ENCODE measurements around the gene PIK3R2. TPM values are rescaled to one million over a fixed set of nuclear protein-coding genes. Genes with fewer than 3 reads are reported as not detected.

PIK3R2 gene
- total and polyA plus RNA-seq, 2 of the 13 experiments (the other 11 are each of a cell fraction or from before 2014, with no cell fraction given) = 18.6 to 25.3 TPM

GRCh38 chr19:18203863-18204393 is 51.0 kb downstream of the PIK3R2 start, which contains the start of gene RAB3A (continued):
- TF ChIP-seq CAMTA2 (CRISPR knock-in tag; IDR thresholded peaks at IDR 0.05; ENCODE audit: borderline replicate concordance) (peak; percentile 69; the same call in 1 of the 2 replicates), MIER3 (CRISPR knock-in tag; IDR thresholded peaks at IDR 0.05; ENCODE audit: borderline replicate concordance) (0 out of 2 replicates have a peak, but pooled peaks have one; percentile 25), ZNF766 (CRISPR knock-in tag; IDR thresholded peaks at IDR 0.05; ENCODE audit: borderline replicate concordance) (no peak), ZNF441 (CRISPR knock-in tag; IDR thresholded peaks at IDR 0.05; ENCODE audit: borderline replicate concordance) (no peak), RBAK (CRISPR knock-in tag; IDR thresholded peaks at IDR 0.05) (no peak), ZNF274 (CRISPR knock-in tag; IDR thresholded peaks at IDR 0.05) (no peak), ZNF34 (CRISPR knock-in tag; IDR thresholded peaks at IDR 0.05; ENCODE audit: borderline replicate concordance) (no peak), ZNF354B (CRISPR knock-in tag; IDR thresholded peaks at IDR 0.05) (no peak), SOX13 (IDR thresholded peaks at IDR 0.05) (no peak), SOX13 (CRISPR knock-in tag; conservative IDR thresholded peaks at IDR 0.05 in 1 of 2, IDR thresholded peaks at IDR 0.05 in 1 of 2) (no peak), ZNF687 (CRISPR knock-in tag; IDR thresholded peaks at IDR 0.05) (peak; percentile 54), ZNF451 (CRISPR knock-in tag; IDR thresholded peaks at IDR 0.05) (no peak)
- TF ChIP-seq, protein P1, sequence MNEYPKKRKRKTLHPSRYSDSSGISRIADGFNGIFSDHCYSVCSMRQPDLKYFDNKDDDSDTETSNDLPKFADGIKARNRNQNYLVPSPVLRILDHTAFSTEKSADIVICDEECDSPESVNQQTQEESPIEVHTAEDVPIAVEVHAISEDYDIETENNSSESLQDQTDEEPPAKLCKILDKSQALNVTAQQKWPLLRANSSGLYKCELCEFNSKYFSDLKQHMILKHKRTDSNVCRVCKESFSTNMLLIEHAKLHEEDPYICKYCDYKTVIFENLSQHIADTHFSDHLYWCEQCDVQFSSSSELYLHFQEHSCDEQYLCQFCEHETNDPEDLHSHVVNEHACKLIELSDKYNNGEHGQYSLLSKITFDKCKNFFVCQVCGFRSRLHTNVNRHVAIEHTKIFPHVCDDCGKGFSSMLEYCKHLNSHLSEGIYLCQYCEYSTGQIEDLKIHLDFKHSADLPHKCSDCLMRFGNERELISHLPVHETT (CRISPR knock-in tag; conservative IDR thresholded peaks at IDR 0.05) = no peak
- TF ChIP-seq, protein P2, sequence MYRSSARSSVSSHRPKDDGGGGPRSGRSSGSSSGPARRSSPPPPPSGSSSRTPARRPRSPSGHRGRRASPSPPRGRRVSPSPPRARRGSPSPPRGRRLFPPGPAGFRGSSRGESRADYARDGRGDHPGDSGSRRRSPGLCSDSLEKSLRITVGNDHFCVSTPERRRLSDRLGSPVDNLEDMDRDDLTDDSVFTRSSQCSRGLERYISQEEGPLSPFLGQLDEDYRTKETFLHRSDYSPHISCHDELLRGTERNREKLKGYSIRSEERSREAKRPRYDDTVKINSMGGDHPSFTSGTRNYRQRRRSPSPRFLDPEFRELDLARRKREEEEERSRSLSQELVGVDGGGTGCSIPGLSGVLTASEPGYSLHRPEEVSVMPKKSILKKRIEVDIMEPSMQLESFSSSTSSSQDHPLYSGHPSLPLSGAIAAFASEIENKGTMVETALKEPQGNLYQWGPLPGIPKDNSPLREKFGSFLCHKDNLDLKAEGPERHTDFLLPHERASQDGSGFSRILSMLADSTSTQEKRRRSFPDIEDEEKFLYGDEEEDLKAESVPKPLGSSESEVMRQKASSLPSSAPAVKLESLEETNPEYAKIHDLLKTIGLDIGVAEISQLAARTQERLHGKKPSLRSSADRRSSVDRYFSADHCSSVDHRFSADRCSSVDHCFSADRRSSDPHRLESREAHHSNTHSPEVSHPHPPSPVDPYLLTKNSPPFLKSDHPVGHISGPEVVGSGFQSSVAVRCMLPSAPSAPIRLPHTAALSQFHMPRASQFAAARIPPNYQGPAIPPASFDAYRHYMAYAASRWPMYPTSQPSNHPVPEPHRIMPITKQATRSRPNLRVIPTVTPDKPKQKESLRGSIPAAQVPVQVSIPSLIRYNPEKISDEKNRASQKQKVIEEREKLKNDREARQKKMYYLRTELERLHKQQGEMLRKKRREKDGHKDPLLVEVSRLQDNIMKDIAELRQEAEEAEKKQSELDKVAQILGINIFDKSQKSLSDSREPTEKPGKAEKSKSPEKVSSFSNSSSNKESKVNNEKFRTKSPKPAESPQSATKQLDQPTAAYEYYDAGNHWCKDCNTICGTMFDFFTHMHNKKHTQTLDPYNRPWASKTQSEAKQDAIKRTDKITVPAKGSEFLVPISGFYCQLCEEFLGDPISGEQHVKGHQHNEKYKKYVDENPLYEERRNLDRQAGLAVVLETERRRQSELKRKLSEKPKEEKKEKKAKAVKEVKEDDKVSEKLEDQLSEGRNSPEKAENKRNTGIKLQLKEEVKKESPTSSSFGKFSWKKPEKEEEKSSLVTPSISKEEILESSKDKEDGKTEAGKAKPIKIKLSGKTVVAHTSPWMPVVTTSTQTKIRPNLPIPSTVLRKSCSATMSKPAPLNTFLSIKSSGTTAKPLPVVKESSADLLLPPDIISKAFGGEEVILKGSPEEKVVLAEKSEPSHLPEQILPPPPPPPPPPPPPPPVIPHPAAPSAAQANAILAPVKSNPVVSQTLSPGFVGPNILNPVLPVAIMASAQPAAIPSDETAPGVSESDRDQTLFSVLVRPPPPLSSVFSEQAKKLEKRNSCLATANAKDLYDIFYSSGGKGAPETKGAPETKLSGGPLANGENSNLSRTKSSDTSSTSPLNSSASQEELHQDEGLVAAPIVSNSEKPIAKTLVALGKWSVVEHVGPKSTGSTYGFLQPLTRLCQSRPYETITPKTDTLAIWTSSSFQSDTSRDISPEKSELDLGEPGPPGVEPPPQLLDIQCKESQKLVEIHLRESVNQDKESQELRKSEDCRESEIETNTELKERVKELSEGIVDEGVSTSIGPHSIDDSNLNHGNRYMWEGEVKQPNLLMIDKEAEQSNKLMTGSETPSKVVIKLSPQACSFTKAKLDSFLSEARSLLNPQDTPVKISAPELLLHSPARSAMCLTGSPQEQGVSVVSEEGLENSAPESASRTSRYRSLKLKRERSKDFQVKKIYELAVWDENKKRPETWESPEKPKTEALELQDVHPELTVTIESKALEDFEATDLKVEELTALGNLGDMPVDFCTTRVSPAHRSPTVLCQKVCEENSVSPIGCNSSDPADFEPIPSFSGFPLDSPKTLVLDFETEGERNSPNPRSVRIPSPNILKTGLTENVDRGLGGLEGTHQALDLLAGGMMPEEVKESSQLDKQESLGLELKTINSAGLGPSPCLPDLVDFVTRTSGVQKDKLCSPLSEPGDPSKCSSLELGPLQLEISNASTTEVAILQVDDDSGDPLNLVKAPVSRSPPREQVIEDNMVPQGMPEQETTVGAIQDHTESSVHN (CRISPR knock-in tag; IDR thresholded peaks at IDR 0.05) = no peak
- TF ChIP-seq, protein P3, sequence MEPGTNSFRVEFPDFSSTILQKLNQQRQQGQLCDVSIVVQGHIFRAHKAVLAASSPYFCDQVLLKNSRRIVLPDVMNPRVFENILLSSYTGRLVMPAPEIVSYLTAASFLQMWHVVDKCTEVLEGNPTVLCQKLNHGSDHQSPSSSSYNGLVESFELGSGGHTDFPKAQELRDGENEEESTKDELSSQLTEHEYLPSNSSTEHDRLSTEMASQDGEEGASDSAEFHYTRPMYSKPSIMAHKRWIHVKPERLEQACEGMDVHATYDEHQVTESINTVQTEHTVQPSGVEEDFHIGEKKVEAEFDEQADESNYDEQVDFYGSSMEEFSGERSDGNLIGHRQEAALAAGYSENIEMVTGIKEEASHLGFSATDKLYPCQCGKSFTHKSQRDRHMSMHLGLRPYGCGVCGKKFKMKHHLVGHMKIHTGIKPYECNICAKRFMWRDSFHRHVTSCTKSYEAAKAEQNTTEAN (CRISPR knock-in tag; conservative IDR thresholded peaks at IDR 0.05) = no peak
